Mammary epithelial cell (primary cell): Measurements from ENCODE around the gene SHANK1.

Source experiments
- CTCF ChIP-seq, 2 donors: IDR thresholded peaks in 1 of 2; conservative IDR thresholded peaks in 1 of 2; 2 replicates each; pipeline ENCODE4 v1.5.1; 2011 to 2012; ENCODE audit warnings: inconsistent platforms in 2 of 2, low read length in 2 of 2, mild to moderate bottlenecking in 2 of 2, control low read depth in 1 of 2, low read depth in 1 of 2; ENCODE audit not compliant: insufficient read depth in 1 of 2; ENCODE audit errors: extremely low read depth in 1 of 2
- EZH2 ChIP-seq: IDR thresholded peaks from 2 replicates; pipeline ENCODE4 v1.6.1; 2012; ENCODE audit warnings: low read length, inconsistent platforms, borderline replicate concordance

- TF ChIP-seq EZH2 (no peak), CTCF (conservative IDR thresholded peaks at IDR 0.05 in 1 of 2, IDR thresholded peaks at IDR 0.05 in 1 of 2; ENCODE audit: extremely low read depth in 1 of 2, insufficient read depth in 1 of 2, low read depth in 1 of 2, low read length in 2 of 2) (no peak)
These were observed 87.3 kb downstream of the SHANK1 start for GRCh38 chr19:50632151-50632835.
